Progenitor cell of endocrine pancreas (in vitro differentiated cells): ENCODE data around the gene C1QTNF8. TPM values are rescaled to one million over a fixed set of nuclear protein-coding genes. Genes with fewer than 3 reads are reported as not detected.

Source experiments
- DNase-seq: peaks from one replicate; pipeline ENCODE4 v3.0.0; 2021; ENCODE audit warnings: low spot score; ENCODE audit not compliant: unreplicated experiment
- H3K27ac Mint-ChIP-seq: 2 replicates; pipeline ENCODE4 v1.8.0; 2021; ENCODE audit warnings: mild to moderate bottlenecking, moderate library complexity, mixed read lengths
- H3K27me3 Mint-ChIP-seq: 2 replicates; pipeline ENCODE4 v1.8.0; 2021; ENCODE audit warnings: mixed read lengths
- H3K36me3 Mint-ChIP-seq: 2 replicates; pipeline ENCODE4 v1.8.0; 2022; ENCODE audit warnings: mixed read lengths; ENCODE audit not compliant: insufficient read depth
- H3K4me1 Mint-ChIP-seq: 2 replicates; pipeline ENCODE4 v1.8.0; 2021; ENCODE audit warnings: low read depth, mixed read lengths
- H3K4me3 Mint-ChIP-seq: 2 replicates; pipeline ENCODE4 v1.8.0; 2021; ENCODE audit warnings: low read depth, mild to moderate bottlenecking, moderate library complexity, mixed read lengths
- H3K9me3 Mint-ChIP-seq: 2 replicates; pipeline ENCODE4 v1.8.0; 2021; ENCODE audit warnings: low read depth, mixed read lengths
- total RNA-seq: library from RNA; stranded (reverse); gene quantifications from 2 replicates; pipeline ENCODE4 v1.2.1, GENCODE V29; 2021
- TF ChIP-seq, protein P1 (sequence below): fragments of 200-600 bp; sonication (generic); IDR thresholded peaks from one replicate; pipeline ENCODE4 v1.5.0; 2021; ENCODE audit warnings: antibody characterized with exemption, mild to moderate bottlenecking; ENCODE audit not compliant: unreplicated experiment

C1QTNF8 gene
- total RNA-seq, 1 donor from 2014 or later = not detected

DNA sequence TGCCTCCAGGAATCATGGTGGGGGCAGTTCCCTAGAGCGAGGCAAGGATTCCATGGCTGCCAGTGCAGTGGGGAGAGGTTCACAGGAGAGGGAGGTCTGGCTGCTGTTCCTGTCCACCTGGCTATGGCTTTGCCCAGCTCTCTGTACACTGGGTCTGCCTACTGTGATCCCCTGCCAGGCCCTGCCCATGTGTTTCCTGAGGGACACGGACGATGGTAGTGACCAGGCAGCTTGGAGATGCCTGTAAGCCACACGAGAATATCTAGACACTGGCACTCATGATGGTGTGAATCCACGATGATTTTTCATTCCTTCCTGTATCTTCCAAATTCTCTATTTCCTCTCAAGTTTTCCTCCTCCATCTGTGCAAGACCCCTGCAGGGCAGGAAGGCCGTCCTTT lies 11.1 kb downstream of the C1QTNF8 start:
- peaks cover 21% of the 10 kb centered on the region for H3K27me3 Mint-ChIP-seq
- TF ChIP-seq, protein P1, sequence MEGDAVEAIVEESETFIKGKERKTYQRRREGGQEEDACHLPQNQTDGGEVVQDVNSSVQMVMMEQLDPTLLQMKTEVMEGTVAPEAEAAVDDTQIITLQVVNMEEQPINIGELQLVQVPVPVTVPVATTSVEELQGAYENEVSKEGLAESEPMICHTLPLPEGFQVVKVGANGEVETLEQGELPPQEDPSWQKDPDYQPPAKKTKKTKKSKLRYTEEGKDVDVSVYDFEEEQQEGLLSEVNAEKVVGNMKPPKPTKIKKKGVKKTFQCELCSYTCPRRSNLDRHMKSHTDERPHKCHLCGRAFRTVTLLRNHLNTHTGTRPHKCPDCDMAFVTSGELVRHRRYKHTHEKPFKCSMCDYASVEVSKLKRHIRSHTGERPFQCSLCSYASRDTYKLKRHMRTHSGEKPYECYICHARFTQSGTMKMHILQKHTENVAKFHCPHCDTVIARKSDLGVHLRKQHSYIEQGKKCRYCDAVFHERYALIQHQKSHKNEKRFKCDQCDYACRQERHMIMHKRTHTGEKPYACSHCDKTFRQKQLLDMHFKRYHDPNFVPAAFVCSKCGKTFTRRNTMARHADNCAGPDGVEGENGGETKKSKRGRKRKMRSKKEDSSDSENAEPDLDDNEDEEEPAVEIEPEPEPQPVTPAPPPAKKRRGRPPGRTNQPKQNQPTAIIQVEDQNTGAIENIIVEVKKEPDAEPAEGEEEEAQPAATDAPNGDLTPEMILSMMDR = no peak
- H3K36me3 Mint-ChIP-seq = peaks cover 1% of the 10 kb centered on the region
- no peak for DNase-seq
- H3K4me1 Mint-ChIP-seq = peaks cover 12% of the 10 kb centered on the region
- H3K9me3 Mint-ChIP-seq = peaks cover 8% of the 10 kb centered on the region
- no peak overlapping the region for H3K4me3 Mint-ChIP-seq
- no peak overlapping the region for H3K27ac Mint-ChIP-seq

DNA sequence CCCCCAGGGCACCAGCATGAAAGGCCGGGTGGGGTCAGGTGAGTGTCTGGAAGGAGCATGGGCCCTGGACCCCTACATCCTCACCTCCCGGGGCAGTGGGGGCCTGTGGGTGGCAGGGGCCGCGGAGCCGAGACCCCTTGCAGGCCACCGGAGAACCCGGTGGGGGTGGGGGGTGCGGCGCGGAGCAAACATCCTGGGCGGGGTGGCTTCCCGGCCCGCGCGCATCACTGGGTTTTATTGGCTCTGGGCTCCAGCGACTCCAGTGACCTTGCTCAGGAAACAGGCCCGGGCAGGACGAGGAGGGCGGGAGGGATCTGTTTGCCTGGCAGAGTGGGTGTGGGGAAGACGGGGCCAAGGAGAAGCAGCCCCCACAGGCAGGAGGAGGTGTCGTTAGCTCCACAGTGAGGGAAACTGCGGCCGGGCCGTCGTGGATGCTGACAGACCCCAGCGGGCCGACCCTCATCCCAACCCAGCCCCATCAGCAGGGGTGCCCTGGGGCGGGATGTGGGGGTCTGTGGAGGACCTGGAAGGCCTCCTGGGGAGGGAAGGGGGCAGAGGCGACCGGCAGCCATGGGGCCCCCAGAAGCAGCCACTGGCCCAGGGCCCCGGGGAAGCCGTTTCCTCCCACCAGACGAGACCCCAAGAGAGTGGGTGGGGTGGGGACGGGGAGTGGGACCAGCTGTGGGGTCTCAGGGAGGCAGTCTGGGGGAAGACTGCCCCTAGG lies 12.9 kb downstream of the C1QTNF8 start:
- Mint-ChIP-seq H3K27me3 (peaks cover 16% of the 10 kb centered on the region), H3K36me3 (peaks cover 1% of the 10 kb centered on the region), H3K4me3 (no peak overlapping the region), H3K27ac (no peak overlapping the region), H3K4me1 (peaks cover 9% of the 10 kb centered on the region), H3K9me3 (peaks cover 8% of the 10 kb centered on the region)
- DNase-seq = no peak
- TF ChIP-seq, protein P1 = no peak

DNA sequence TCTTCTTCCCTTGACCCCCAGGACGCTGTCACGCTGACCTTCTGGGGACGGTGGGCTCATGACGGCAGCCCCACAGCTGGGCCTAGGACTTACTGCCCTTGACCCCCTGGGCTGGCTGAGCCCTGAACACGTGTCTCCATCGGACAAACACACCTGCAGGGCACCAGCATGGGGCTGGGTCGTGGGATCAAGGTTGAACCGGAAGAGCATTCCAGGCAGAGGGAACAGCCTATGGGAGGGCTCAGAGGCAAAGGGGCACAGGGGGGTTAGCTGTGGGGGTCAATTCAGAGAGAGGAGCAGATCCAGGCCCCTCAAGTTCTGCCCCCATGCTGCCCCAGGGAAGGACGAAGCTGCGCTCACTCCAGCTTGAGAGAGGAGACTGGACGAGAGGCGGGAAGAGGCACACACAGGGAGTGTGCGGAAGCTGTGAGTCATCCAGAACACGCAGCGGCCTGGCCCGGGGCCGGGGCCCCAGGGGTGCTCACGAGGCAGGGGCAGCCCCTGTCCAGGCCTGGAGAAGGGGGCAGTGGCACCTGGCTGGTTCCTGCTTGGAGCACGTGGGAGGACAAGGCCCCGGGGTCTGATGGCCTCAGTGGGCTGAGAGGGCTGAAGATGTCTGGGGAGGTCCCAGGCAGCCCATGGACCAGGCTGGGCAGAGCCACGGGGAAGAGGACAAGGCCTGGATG lies 13.6 kb downstream of the C1QTNF8 start:
- TF ChIP-seq, protein P1 = no peak
- no peak for DNase-seq
- Mint-ChIP-seq H3K27ac (peak overlapping the region; percentile 78), H3K9me3 (peaks cover 8% of the 10 kb centered on the region), H3K4me1 (peaks cover 13% of the 10 kb centered on the region), H3K27me3 (peaks cover 11% of the 10 kb centered on the region), H3K4me3 (no peak overlapping the region), H3K36me3 (peaks cover 1% of the 10 kb centered on the region)

DNA sequence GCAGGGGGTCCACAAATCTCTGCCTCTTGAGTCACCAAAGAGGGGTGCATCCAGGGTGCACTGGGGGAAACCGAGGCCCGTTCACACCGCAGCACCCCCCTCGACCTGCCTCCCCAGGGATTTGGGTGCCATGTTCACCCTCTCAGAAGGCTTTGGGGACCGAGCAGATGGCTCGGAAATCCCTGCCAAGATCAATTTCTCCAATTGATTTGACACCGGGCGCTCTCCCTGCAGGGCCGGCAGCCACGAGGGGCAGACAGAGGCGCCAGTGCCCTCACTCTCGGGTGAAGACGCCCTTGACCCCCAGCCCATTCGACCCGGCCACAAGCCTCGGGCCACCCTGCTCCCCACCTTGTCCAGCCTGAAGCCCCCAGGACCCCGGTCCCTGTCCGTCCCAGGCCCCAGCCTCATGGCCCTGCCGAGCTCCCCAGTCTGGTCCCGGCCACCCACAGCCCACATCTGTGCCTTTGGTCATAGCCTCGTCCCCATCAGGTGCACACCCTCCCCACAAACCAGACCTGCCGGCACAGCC lies 14.2 kb downstream of the C1QTNF8 start:
- H3K27me3 Mint-ChIP-seq = peaks cover 12% of the 10 kb centered on the region
- H3K9me3 Mint-ChIP-seq = peaks cover 8% of the 10 kb centered on the region
- no peak for DNase-seq
- peaks cover 18% of the 10 kb centered on the region for H3K4me1 Mint-ChIP-seq
- H3K4me3 Mint-ChIP-seq = no peak overlapping the region
- peak overlapping the region; percentile 78 for H3K27ac Mint-ChIP-seq
- peaks cover 1% of the 10 kb centered on the region for H3K36me3 Mint-ChIP-seq
- TF ChIP-seq, protein P1 = no peak
